Bronchial epithelial cell (primary cell): Measurements from ENCODE around the gene ZNF384. TPM values are rescaled to one million over a fixed set of nuclear protein-coding genes. Genes with fewer than 3 reads are reported as not detected.
A peak's percentile ranks its signal among the peaks of the same experiment; 100 is the strongest.

Experiments
- DNase-seq: peaks from one replicate; pipeline ENCODE4 v3.0.0-alpha.2; 2010; ENCODE audit warnings: low read depth
- FAIRE-seq: peaks from 2 replicates; lab custom pipeline; 2011; peaks lifted over from hg19 to GRCh38; lab: Jason Lieb, UNC
- H3K27me3 ChIP-seq: 2 replicates; pipeline ENCODE4 v1.5.1; 2011; ENCODE audit warnings: low read length; ENCODE audit not compliant: control insufficient read depth, insufficient read depth
- H3K36me3 ChIP-seq: 2 replicates; pipeline ENCODE4 v1.5.1; 2011; ENCODE audit warnings: low read length; ENCODE audit not compliant: control insufficient read depth, insufficient read depth
- H3K4me3 ChIP-seq: 2 replicates; pipeline ENCODE4 v1.5.1; 2011; ENCODE audit warnings: mild to moderate bottlenecking, low read depth, low read length, control low read depth
- total RNA-seq: library from RNA; depleted of rRNA; stranded (reverse); fragments of >200 nt; gene quantifications from 2 replicates; pipeline ENCODE4 v1.2.1, GENCODE V29; 2014
- TF ChIP-seq, protein P1 (sequence below): IDR thresholded peaks from 2 replicates; pipeline ENCODE4 v1.5.1; 2011; ENCODE audit warnings: mild to moderate bottlenecking, moderate library complexity, low read length, control low read depth, inconsistent platforms; ENCODE audit not compliant: insufficient read depth, severe bottlenecking

Gene ZNF384
- total RNA-seq, 1 donor from 2014 or later, result 5.3 TPM

- no peaks in the 10 kb centered on the region for H3K36me3 ChIP-seq
- FAIRE-seq (no peak), DNase-seq (no peak)
- no peaks in the 10 kb centered on the region for H3K27me3 ChIP-seq
- H3K4me3 ChIP-seq, result no peak overlapping the region
- TF ChIP-seq, protein P1, sequence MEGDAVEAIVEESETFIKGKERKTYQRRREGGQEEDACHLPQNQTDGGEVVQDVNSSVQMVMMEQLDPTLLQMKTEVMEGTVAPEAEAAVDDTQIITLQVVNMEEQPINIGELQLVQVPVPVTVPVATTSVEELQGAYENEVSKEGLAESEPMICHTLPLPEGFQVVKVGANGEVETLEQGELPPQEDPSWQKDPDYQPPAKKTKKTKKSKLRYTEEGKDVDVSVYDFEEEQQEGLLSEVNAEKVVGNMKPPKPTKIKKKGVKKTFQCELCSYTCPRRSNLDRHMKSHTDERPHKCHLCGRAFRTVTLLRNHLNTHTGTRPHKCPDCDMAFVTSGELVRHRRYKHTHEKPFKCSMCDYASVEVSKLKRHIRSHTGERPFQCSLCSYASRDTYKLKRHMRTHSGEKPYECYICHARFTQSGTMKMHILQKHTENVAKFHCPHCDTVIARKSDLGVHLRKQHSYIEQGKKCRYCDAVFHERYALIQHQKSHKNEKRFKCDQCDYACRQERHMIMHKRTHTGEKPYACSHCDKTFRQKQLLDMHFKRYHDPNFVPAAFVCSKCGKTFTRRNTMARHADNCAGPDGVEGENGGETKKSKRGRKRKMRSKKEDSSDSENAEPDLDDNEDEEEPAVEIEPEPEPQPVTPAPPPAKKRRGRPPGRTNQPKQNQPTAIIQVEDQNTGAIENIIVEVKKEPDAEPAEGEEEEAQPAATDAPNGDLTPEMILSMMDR, result no peak
Measured at GRCh38 chr12:6639151-6639801, 49.9 kb downstream of the ZNF384 start.

DNA sequence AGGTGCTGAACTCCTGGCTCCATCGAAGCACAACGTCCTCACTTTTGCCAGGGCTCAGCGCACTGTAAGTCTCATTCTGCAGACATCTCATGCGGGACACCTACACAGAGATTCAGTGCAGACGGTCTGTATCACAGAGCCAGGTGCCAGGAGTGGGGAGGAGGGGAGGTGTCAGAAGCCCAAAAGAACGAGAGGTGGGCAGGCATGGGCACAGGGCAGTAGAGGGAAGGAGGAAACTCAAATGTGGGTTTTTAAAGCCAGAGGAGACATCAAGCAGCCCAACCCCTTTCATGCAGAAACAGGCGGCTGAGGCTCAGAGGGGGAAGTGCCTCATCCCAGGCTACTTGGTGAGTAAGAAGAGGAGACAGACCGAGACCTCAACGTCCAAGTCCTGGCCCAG is 50.9 kb downstream of the ZNF384 start:
- no peak for FAIRE-seq
- TF ChIP-seq, protein P1, result no peak
- H3K27me3 ChIP-seq, result no peaks in the 10 kb centered on the region
- H3K4me3 ChIP-seq, result no peak overlapping the region
- DNase-seq, result no peak
- no peaks in the 10 kb centered on the region for H3K36me3 ChIP-seq

GRCh38 chr12:6635856-6636531 is 53.2 kb downstream of the ZNF384 start, which contains the start of gene LPAR5:
Gene LPAR5, minus strand, starts transcription at chr12:6635959. Its CDS starts 14,711 bp downstream, at chr12:6621248.
- TF ChIP-seq, protein P1, result no peak
- DNase-seq (peak; percentile 84), FAIRE-seq (no peak)
- H3K27me3 ChIP-seq, result no peaks in the 10 kb centered on the region
- no peaks in the 10 kb centered on the region for H3K36me3 ChIP-seq
- H3K4me3 ChIP-seq, result peak within 1 kb of the TSS; percentile 35

DNA sequence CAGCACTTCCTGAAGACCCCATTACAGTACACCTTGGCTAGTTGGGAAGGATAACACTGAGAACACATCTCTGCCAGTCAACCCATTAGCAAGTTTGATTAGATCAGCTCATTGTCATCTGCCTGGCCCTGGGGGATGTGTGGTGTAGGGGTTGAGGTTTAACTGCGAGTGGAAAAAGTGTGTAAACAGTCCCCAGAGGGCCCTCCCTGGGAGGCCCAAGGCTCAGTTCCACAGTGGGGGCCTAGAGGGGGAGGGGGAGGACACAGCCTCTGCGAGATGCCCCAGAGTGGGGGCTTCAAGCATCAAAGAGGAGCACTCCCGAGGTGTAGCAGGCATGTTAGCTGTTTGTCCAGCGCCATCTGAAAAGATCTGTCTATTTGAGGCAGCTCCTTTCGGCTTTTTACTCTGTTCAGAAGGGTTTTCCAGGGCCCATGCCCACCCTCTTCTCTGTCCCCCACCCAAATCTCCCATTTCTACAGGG is 53.8 kb downstream of the ZNF384 start:
- TF ChIP-seq, protein P1, result no peak
- H3K4me3 ChIP-seq, result peak overlapping the region; percentile 35
- H3K36me3 ChIP-seq, result no peaks in the 10 kb centered on the region
- FAIRE-seq, result no peak
- H3K27me3 ChIP-seq, result no peaks in the 10 kb centered on the region
- DNase-seq, result no peak

GRCh38 chr12:6632026-6632983 is 56.9 kb downstream of the ZNF384 start:
- FAIRE-seq (no peak), DNase-seq (no peak)
- TF ChIP-seq, protein P1, result no peak
- no peak overlapping the region for H3K4me3 ChIP-seq
- H3K27me3 ChIP-seq, result no peaks in the 10 kb centered on the region
- H3K36me3 ChIP-seq, result no peaks in the 10 kb centered on the region
